DMS114 treated with DMSO at 0.1 percent for 48 hours (cell line): Measurements from ENCODE around the gene ARL6.
"Not testable (repeated sequence)": the region's sequence is repeated elsewhere in the genome, so short reads cannot be mapped to it uniquely, and the experiment has no call there.

Experiments
- DNase-seq: peaks from one replicate; lab custom pipeline; 2025; ENCODE audit not compliant: unreplicated experiment; lab: John Stamatoyannopoulos, UW

The ARL6 gene

DNA sequence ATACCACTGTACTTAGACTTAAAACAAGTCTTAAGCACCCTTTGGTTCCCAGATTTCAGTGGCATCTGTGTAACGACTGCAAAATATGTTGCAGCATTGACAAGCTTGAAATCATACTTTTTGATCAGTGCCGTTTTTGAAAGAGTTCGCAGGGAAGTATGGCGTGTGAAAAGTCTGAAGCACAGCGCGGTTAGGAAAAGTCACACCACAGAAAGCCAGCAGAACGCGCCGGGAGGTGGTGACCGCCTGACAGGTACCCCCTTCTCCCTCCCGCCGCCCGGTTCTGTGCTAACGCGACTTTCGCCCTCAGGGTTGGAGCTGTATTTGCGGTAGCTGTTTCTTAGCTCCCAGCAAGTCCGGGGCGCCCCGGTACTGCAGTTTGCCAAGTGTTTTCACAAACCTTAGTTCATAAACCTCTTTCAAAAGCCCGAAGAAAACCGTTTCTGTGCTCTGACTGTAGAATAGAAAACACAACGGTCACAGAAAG, 56.8 kb downstream of the ARL6 start:
- no peak for DNase-seq

DNA sequence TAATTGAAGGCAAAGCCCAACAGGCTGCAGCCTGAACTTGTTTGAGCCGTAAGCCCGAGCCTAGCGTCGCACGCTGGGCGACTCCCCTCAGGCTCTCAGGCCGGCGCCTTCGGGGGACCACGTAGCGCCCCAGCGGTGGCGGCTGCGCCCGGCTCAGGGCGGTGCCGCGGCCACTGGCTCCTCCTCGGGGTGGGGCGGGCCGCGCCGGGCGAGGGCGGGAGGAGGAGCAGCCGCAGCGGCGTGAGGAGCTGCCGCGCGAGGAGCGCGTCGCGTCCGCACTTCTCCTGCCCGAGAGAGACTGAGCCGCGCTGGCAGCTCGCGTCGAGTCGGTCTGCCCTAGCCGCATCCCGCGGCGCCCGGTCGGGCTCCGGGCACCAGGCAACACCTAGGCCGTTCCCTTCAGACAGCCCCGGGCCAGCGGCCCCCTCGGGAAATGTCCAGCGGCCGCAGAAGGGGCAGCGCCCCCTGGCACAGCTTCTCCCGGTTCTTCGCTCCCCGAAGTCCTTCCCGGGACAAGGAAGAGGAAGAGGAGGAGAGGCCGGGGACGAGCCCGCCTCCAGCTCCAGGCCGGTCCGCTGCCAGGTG, 57.3 kb downstream of the ARL6 start, which contains the start of gene CRYBG3:
TSS of gene CRYBG3 (plus strand) at position 238 of the 585 bp plus-strand sequence. CDS start at position 434, 196 bp downstream.
- peak; percentile 22 for DNase-seq

DNA sequence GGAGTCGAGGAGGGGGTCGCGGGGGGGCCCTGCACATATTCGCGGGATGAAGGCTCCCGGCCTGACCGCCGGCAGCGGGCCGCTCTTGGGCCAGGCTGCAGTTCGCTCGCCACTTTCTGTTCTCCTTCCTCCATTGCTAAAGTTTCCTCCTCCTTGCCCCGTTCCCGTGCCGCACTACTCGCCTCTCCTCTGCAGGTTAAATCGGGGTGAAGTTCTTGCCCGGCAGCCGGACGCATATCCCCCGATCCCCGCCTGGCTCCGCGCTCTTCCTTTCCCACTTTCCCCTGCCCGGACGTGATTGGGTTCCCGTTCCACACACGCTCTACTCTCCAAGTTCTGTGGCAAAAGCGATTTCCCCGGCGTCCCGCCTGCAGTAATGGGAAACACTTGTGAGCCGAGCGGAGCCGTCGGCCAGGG, 57.8 kb downstream of the ARL6 start:
- DNase-seq = peak; percentile 5

DNA sequence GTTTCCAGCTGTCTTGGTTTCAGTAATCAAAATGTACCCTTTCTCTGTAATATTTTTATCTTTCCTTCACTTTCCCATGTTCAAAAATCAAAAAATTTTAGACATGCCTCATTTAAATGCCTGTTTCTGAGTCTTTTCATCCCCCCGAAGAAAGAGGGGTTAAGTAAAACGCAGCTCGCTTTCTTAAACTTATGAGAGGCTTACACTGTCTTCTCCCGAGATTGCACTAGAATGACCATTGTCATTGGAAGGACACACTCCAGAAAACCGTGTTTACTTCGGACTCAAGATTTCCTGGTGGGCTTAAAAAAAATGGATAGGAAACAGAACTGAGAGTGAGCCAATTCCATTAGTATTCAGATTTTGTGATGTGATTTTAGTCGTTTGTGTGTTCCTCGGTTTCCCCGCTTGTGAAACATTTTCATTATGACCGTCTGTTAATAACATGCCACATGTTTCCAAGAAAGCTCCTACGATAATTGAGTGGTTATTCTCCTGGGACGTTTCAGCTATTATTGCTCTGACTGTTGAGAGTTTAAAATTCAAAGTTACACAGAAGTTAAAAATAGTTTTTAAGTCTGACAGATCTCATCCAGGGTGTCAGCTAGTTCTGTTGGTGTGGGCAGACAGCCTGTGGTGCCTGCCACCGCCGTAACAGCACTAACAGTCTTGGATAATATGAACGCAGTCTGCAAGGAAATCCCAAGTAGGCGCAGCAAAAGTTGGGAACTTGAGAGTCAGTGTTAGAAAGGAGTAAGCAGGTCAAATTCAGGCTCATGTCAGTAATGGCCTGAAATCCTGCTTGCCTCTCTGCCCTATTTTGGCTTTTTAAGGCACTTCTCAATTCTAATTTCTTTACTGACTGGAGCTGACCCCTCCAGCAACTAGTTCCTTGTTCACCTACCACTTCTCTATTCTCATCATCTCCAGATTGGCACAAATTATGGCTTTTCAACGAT, 58.8 kb downstream of the ARL6 start:
- no peak for DNase-seq

DNA sequence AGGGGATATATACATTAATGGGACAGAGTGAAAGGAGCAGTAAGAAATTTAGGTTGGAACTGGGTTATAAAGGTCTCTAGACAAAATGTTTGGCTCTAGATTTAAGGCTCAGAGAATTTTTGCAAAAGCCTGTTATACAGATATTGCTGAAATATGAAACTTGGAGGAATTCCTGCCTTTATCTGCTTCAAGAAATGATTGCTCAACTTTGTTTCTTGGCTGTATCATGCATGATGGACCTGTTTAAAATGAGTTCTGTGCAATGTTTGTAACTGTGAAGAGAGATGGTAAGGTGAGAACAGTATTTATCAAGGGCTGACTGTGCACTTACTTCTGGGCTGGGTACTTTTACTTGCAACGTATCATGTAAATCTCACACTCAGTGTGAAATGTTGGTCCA, 60.5 kb downstream of the ARL6 start:
- DNase-seq = no peak

DNA sequence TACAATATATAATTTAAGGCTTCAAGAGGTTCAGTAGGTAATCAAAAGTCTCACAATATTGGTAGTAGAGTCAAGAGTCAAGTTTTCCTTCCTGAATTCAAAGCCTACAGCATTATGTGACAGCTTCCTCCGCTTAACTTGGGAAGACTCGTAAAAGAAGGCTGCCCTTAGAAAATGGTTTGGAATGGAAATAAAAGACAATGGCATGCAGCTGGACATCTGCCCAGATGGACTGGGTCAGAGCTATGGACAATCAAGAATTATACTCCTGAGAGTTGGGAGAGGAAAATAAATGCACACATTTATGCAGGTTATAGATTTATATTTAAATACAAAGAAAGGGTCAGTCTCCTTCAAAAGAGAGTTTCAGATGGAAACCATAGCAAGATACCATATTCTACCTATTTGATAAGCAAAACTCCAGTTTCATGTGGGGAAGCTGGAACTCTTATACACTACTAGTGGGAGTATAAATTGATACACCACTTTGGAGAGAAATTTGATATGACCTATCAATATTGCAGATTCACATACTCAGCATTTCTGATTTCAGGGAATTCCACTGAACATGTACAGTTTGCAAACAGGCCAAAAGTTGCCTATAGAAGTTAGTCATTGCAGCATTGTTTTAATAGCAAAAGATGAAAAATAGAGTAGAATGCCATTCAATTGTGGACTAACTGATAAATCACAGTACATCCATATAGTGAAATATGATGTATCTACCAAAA, 63.3 kb downstream of the ARL6 start:
- DNase-seq = no peak

DNA sequence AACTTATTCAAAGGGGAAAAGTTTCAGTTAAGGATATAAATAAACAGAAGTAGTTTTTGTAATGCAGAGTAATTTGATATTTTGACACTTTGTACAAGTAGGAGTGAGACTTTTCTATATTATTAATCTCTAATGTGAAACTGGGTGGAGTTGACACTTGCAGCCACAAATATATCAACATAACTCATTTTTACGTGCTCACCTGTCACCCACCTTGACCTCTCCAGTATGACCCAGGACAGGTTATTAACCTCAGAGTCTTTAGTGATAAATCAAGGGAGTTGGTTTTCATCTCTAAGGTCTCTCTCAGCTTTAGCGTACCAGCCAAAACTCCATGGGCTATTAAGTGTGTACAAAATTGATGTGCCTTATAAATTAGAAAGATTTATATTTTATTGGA, 64.6 kb downstream of the ARL6 start:
- no peak for DNase-seq

DNA sequence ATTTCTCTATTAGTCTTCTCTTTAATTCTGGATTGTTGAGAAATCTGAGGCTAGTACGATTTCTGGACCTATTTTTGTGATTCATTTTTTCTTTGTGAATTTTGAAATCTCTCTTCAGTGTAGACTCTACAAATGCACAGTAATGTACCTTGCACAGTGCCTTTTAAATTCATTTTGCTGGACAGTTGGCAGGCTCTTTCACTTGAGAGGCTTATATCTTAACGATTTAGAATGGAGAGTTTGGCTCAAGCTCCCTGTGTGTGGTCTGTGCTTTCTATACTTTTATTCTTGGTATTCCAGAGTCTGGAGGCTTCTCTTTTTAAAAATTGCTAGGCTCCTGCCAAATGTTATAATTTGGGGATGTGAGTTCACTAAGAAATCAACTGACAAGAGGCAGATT, 66.1 kb downstream of the ARL6 start:
- no peak for DNase-seq

DNA sequence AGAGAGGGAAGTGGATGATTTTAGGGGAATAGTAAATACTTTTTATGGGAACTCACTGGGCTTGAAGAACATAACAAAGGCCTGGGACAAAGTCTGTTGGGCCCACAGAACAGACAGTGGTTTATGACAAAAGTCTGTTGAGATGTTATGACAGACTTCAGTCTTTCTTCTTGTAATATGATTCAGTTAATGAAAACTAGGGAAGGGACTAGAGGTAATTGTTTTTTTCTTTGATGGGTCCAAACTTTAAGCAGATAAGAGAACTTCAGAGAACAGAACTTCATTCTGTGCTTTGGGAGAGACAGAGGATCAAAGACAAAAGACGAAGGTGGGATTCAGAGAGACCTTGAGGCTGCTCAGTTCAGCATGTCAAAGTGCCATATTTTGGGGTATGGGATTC, 66.6 kb downstream of the ARL6 start:
- DNase-seq = no peak

DNA sequence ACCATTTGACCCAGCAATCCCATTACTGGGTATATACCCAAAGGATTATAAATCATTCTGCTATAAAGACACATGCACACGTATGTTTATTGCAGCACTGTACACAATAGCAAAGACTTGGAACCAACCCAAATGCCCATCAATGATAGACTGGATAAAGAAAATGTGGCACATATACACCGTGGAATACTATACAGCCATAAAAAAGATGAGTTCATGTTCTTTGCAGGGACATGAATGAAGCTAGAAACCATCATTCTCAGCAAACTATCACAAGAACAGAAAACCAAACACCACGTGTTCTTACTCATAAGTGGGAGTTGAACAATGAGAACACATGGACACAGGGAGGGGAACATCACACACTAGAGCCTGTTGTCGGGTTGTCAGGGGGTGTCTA, 68.6 kb downstream of the ARL6 start:
- not testable (repeated sequence) for DNase-seq

DNA sequence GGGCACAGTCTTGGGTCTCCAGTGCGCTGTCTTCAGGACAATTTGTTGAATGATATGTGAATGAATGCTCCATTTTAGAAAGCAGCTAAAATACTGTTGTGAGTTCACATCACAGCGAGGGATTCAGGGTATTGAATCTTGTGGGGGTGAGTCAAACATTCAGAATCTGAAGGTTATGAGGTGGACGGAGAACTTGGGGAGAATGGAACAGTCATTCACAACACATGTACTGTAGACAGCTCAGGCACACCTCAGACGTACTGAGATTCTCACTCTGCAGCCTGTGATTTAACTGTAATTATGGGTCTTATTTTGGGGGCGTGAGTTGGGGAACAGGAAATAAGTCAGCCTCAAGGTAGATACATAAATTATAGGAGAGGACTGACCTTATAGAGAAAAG, 71.2 kb downstream of the ARL6 start:
- no peak for DNase-seq

DNA sequence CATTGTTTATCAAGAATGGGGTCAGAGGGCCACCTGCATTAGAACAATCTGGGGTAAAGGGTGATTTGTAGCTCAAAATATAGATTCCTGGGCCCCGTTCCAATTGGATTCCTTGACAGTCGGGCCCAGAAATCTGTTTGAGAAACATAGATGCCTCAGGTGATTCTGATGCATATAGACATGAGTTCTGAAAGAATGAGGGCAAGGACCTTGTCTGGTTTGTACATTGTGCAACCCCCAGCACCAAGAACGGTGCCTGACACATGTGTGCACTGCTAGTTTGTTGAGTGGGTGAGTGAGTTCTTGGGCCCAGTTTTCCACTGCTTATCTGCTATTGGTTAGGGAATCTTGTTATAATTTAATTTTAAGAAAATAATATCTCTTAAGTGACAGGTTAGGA, 73.8 kb downstream of the ARL6 start:
- no peak for DNase-seq

DNA sequence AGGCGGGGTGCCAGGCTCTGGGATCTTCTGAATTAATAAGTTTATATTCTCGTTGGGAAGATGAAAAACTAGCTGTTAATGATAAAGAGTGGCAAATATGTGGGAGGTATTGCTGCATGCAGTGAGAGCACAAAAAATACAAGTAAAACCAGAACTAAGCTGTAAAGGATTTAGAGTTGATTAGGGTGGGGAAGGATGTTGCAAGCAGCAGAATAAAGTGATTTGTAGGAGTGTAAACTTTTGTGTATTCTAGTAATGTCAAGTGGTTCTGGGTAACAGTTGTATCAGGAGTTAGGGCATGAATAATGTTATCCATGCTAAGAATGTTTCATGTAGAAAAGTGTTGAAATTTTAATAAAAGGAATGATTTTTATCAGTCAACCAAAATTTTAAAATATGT, 75.4 kb downstream of the ARL6 start:
- no peak for DNase-seq

DNA sequence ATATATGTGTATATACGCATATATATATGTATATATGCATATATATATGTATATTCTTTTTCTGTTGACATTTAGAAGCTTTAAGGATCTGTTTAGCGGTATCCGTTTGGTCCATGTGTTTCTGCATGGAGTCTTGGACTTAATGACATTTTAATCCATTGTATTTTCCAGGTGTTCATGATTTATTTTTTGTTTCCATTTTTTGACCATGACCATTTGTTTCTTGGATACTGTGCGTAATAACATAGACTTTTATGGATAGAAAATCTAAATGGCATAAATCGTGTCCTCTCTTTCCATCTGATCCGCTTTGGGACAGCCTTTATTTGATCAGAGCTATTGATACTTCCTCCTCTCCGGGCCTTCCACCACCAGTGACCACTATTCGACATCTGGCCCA, 76.7 kb downstream of the ARL6 start:
- DNase-seq = no peak

DNA sequence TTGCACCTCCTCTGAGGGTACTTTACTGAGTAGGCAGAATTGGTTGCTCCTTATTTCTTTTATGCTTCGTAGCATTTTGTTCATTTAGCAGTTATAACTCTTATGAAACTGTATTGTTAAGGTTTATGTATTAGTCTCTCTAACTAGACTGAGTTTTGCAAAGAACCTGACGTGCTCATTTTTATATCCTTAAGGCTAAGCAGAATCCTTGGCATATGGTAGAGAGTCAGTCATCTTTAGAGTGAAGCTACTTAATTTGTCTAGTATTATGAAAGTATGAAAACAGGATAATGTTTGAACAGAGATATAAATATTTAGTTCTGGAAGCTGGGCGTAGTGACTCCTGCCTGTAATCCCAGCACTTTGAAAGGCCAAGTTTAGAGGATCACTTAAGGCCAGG, 77.4 kb downstream of the ARL6 start:
- no peak for DNase-seq

DNA sequence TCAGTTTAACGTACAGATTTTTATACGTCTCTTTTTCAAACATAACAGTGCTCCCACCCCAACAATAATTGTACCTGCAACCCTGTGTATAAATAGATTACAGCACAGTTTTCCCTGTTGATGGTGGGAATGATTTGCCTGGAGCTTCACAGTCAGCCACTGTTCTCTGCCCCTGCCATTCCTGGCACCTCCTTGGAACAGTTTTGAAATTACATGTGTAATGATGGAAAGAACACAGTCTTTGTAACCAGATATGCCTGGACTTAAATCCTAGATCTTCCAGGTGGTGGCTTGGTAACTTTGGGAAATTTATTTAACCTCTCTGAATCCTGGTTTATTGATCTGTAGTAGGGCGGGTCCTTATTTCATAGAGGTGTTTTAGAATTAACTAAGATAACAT, 84.2 kb downstream of the ARL6 start:
- DNase-seq = no peak
